A673 (cell line): ENCODE data around the gene JMJD6. TPM values are rescaled to one million over a fixed set of nuclear protein-coding genes. Genes with fewer than 3 reads are reported as not detected.
A peak's percentile ranks its signal among the peaks of the same experiment; 100 is the strongest.
"Not testable (repeated sequence)": the region's sequence is repeated elsewhere in the genome, so short reads cannot be mapped to it uniquely, and the experiment has no call there.

ENCODE experiments used
- BruUV-seq: library from RNA; stranded (reverse); fragments of 400-500 nt; replicated peaks from 2 replicates; lab custom pipeline; 2021; lab: Mats Ljungman, UMichigan
- CTCF ChIA-PET: fragments of 300-600 bp; sonication (Branson Sonifier 250); formaldehyde crosslinking; loops from one replicate; lab custom pipeline; 2022; ENCODE audit warnings: antibody characterized with exemption; lab: Charles Lee
- POLR2A ChIA-PET: fragments of 300-600 bp; sonication (Branson Sonifier 250); formaldehyde crosslinking; loops from one replicate; lab custom pipeline; 2022; ENCODE audit warnings: antibody characterized with exemption; ENCODE audit not compliant: low non-redundant PET; lab: Charles Lee
- DNase-seq: peaks from one replicate; pipeline ENCODE4 v3.0.0-alpha.2; 2015; ENCODE audit warnings: low spot score
- H3K27ac ChIP-seq: fragments of 200-600 bp; sonication (generic); 2 replicates; pipeline ENCODE4 v1.5.1; 2016; ENCODE audit warnings: mixed run types, low read depth, mild to moderate bottlenecking, mixed read lengths, antibody characterized with exemption, low read length; ENCODE audit not compliant: poor library complexity, severe bottlenecking
- H3K27me3 ChIP-seq: fragments of 200-600 bp; sonication (generic); replicated peaks from 2 replicates; pipeline ENCODE4 v1.6.1; 2017; ENCODE audit warnings: mixed run types, low read depth, mild to moderate bottlenecking, mixed read lengths, antibody characterized with exemption, low read length; ENCODE audit not compliant: insufficient read depth, poor library complexity
- H3K36me3 ChIP-seq: fragments of 200-600 bp; sonication (generic); 2 replicates; pipeline ENCODE4 v1.6.1; 2016; ENCODE audit warnings: mixed run types, mild to moderate bottlenecking, mixed read lengths, antibody characterized with exemption, low read length; ENCODE audit not compliant: insufficient read depth, poor library complexity, severe bottlenecking
- H3K4me1 ChIP-seq: fragments of 200-600 bp; sonication (generic); 2 replicates; pipeline ENCODE4 v1.6.1; 2017; ENCODE audit warnings: mixed run types, mild to moderate bottlenecking, mixed read lengths, antibody characterized with exemption, low read length; ENCODE audit not compliant: insufficient read depth, poor library complexity, severe bottlenecking
- H3K4me3 ChIP-seq: fragments of 200-600 bp; sonication (generic); 2 replicates; pipeline ENCODE4 v1.5.1; 2016; ENCODE audit warnings: low read depth, mixed run types, mild to moderate bottlenecking, mixed read lengths, low read length; ENCODE audit not compliant: poor library complexity, severe bottlenecking
- H3K9me3 ChIP-seq: fragments of 200-600 bp; sonication (generic); 2 replicates; pipeline ENCODE4 v1.6.1; 2016; ENCODE audit warnings: mixed run types, low read depth, mild to moderate bottlenecking, mixed read lengths, antibody characterized with exemption, low read length; ENCODE audit not compliant: poor library complexity, severe bottlenecking
- CTCF ChIP-seq: fragments of 300-800, 200-600 bp; sonication (generic); conservative IDR thresholded peaks from 2 replicates; pipeline ENCODE4 v1.5.1; 2017; ENCODE audit warnings: low read depth, mild to moderate bottlenecking, antibody characterized with exemption, low read length, moderate library complexity, mixed read lengths
- EZH2 ChIP-seq: fragments of 200-600 bp; sonication (generic); IDR thresholded peaks from 2 replicates; pipeline ENCODE4 v1.6.1; 2017; ENCODE audit warnings: borderline replicate concordance, low read depth, mild to moderate bottlenecking, mixed read lengths, antibody characterized with exemption, low read length; ENCODE audit not compliant: poor library complexity, severe bottlenecking
- intact Hi-C: fragments of 100-400 bp; cut with micrococcal nuclease; formaldehyde crosslinking; loops from one replicate; pipeline ENCODE4 v1.10.0; 2022; ENCODE audit not compliant: unreplicated experiment
- total RNA-seq: library from RNA; stranded (reverse); gene quantifications from 2 replicates; pipeline ENCODE4 v1.2.3, GENCODE V29; 2021

Gene JMJD6
- total RNA-seq, 1 experiment from 2014 or later = 77.6 TPM

DNA sequence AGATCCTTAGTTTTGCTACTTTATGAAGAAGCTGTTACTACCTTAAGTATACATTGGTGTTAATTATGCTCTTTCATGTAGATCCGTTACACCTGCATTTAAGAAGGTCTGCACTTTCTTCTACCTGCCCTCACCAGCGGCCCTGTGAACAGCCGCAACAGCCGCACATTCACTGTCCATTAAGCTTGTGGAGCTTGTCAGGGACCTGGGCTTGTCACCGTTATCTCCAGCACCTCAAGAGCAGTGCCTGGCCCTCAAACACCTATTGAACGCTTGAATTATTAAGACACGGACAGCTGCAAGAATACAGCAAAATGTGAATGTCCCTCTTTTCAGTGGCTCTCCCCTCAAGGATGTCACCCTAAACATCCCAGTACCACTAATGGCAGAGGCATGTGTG is 12.6 kb downstream of the JMJD6 start:
- no peak for DNase-seq
- CTCF ChIA-PET = no interaction called here
- peaks cover 18% of the 10 kb centered on the region for H3K36me3 ChIP-seq
- BruUV-seq = no TSS peak
- H3K27ac ChIP-seq = no peak overlapping the region
- TF ChIP-seq EZH2 (no peak), CTCF (no peak)
- H3K4me1 ChIP-seq = peaks cover 50% of the 10 kb centered on the region
- no peaks in the 10 kb centered on the region for H3K27me3 ChIP-seq
- POLR2A ChIA-PET = no interaction called here
- intact Hi-C loops = loop anchor here (10.0 kb wide), 1 partner anchor 149 kb away; a partner anchor contains a TSS
- no peaks in the 10 kb centered on the region for H3K9me3 ChIP-seq
- no peak overlapping the region for H3K4me3 ChIP-seq

- H3K4me1 ChIP-seq = peaks cover 52% of the 10 kb centered on the region
Measured at GRCh38 chr17:76712321-76712720, 14.1 kb downstream of the JMJD6 start.

GRCh38 chr17:76710863-76711611 is 15.4 kb downstream of the JMJD6 start, which contains the start of gene MXRA7:
TSS of gene MXRA7 (minus strand) at chr17:76710965. CDS start at chr17:76710946, 19 bp downstream.
- intact Hi-C loops = loop anchor here (10.0 kb wide), 1 partner anchor 146 kb away; a partner anchor contains a TSS

More at GRCh38 chr17:76712321-76712720, 14.1 kb downstream of the JMJD6 start:
- H3K27ac ChIP-seq, H3K4me3 ChIP-seq, BruUV-seq, POLR2A ChIA-PET, H3K27me3 ChIP-seq, H3K9me3 ChIP-seq, H3K36me3 ChIP-seq, DNase-seq, CTCF ChIA-PET: not testable (repeated sequence)
- intact Hi-C loops = loop anchor here (10.0 kb wide), 1 partner anchor 148 kb away; a partner anchor contains a TSS

GRCh38 chr17:76709951-76710862 is 16.2 kb downstream of the JMJD6 start:
- H3K9me3 ChIP-seq, H3K36me3 ChIP-seq, H3K27me3 ChIP-seq, BruUV-seq, DNase-seq: not testable (repeated sequence)
- Histone ChIP-seq H3K4me1 (peaks cover 31% of the 10 kb centered on the region), H3K27ac (peak overlapping the region; percentile 71), H3K4me3 (peak overlapping the region; percentile 58)
- intact Hi-C loops = loop anchor here (10.0 kb wide), 1 partner anchor 145 kb away; a partner anchor contains a TSS
- ChIA-PET CTCF (interaction anchor here (0.5 kb wide), 1 partner anchor 26 kb away, joined by 16 read pairs; no protein-coding TSS in a partner anchor), POLR2A (interaction anchor here (0.6 kb wide), 1 partner anchor 206 kb away, joined by 3 read pairs; no protein-coding TSS in a partner anchor)

More at GRCh38 chr17:76710863-76711611, 15.4 kb downstream of the JMJD6 start, which contains the start of gene MXRA7:
- peak; percentile 70 for DNase-seq
- no peaks in the 10 kb centered on the region for H3K27me3 ChIP-seq
- H3K9me3 ChIP-seq = no peaks in the 10 kb centered on the region
- POLR2A ChIA-PET = no interaction called here
- CTCF ChIA-PET = no interaction called here
- no peak for TF ChIP-seq CTCF
- TF ChIP-seq EZH2 = no peak
- H3K27ac ChIP-seq = peak within 1 kb of the TSS; percentile 71
- BruUV-seq = no TSS peak
- peaks cover 39% of the 10 kb centered on the region for H3K4me1 ChIP-seq
- no peaks in the 10 kb centered on the region for H3K36me3 ChIP-seq
- H3K4me3 ChIP-seq = peak within 1 kb of the TSS; percentile 58
